HG02973 (cell line): ENCODE measurements around the gene SOX4.

Experiments
- ATAC-seq: cut with Tn5 transposase; IDR thresholded peaks from one replicate; pipeline ENCODE4 v1.9.1; 2021; ENCODE audit warnings: moderate library complexity; ENCODE audit not compliant: unreplicated experiment

Gene SOX4

DNA sequence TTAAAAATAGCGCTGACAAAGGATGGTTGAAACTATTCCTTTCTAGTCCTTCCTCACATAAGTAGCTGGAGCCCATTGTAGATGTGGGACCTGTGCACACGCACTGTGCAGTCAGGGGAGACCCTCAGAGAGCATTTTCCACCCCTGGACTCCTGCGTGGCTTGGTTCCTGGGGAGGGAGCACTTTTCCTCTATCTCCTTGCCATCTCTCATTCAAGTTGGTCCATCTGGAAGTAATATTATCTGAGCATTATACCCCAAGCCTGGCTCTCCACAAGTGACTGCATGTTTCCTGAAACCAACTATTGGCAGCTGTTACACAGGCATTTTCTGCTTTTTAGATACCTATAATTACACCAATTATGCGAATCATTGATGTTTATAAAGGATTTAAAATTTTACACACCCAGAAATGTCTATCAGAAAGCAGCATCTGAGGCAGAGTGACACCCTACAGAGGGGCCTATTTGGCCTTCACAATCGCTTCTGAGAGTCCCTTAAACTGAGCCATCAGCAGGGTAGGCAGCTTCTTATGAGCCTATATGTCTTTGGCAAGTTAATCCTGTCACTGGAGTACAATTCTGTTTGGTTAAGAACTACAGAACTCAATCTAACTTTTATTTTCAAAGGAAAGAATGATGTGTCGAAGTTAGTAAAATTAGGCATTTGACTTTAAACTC lies 18.7 kb downstream of the SOX4 start:
- ATAC-seq = no peak

GRCh38 chr6:21613809-21614208 lies 20.3 kb downstream of the SOX4 start:
- ATAC-seq = no peak

- ATAC-seq = no peak
These were observed 20.7 kb downstream of the SOX4 start for GRCh38 chr6:21614226-21614625.

DNA sequence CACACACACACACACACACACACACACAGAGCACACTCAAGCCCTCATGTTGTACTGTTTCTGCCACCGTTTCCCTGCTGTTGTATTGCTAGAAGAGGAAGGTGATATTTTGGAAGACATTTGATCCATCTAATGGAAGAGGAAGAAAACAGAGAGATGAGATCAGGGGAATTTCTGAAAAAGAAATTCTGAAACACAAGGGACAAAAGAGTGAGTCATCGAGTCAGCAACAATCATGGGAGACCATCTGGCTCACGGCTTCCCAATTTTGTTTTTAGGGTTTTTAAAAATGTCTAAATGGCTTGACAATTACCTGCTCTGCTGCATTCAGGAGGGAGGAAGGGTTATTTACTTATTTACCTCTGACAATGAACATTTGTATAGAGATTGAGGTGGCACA lies 22.0 kb downstream of the SOX4 start:
- no peak for ATAC-seq

- ATAC-seq = no peak
These were observed 22.5 kb downstream of the SOX4 start for GRCh38 chr6:21616005-21616404.

DNA sequence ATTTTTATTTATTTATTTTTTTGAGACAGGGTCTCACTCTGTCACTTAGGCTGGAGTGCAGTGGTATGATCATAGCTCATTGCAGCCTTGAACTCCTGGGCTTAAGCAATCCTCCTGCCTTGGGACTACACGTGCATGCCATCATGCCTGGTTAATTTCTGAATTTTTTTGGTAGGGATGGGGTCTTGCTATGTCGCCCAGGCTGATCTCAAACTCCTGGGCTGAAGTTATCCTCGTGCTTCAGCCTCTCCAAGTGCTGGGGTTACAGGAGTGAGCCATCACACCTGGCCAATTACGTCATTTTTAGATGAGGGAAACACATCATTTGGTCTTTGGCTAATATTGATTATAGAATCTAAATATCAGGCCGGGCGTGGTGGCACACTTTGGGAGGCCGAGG lies 32.1 kb downstream of the SOX4 start:
- no peak for ATAC-seq

GRCh38 chr6:21626756-21627155 lies 33.2 kb downstream of the SOX4 start:
- ATAC-seq = no peak

GRCh38 chr6:21628160-21628559 lies 34.6 kb downstream of the SOX4 start:
- ATAC-seq = no peak

GRCh38 chr6:21633511-21634109 lies 40.1 kb downstream of the SOX4 start:
- no peak for ATAC-seq

DNA sequence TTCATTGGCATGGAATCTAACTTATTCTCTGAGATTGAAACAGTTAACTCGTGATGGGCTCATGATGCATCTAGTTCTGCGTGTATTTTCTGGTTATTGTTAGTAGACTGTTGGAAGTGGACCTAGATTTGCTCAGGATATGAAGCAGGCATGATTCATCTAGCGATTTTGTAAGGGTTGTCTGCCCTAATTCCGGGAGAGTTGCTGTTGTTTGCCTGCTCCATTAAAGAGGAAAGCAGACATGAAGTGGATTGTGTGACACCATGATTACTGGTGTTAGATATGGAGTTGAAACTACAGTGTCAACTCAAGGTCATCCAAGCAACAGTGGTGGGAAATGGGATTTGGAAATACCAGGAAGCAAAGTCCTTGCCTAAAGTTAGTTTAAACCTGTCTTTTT lies 41.0 kb downstream of the SOX4 start:
- ATAC-seq = no peak

DNA sequence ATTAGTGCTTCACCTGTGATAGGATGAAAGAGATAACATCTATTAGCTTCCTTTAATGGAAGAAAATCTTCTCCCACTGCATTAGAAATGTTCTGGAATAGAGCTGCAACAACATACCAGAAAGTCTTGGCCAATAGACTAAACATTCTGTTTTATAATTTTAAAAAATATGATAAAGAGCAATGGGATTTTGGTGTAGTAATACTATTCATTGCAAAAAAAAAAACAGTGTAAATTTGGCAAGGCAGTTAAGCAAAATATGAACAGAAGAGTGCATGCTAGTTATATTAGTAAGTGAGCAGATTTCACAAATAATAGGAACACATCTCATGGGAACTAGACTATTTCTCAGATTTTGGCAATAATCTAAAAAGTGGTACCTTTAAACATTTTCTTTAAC lies 43.3 kb downstream of the SOX4 start:
- no peak for ATAC-seq

GRCh38 chr6:21639316-21639715 lies 45.8 kb downstream of the SOX4 start:
- ATAC-seq = no peak
